GM21423 (cell line): Measurements from ENCODE around the gene DNAH17.
"Not testable (repeated sequence)": the region's sequence is repeated elsewhere in the genome, so short reads cannot be mapped to it uniquely, and the experiment has no call there.

ENCODE experiments used
- ATAC-seq: cut with Tn5 transposase; IDR thresholded peaks from one replicate; pipeline ENCODE4 v1.9.1; 2021; ENCODE audit warnings: mild to moderate bottlenecking, moderate library complexity; ENCODE audit not compliant: unreplicated experiment

DNAH17 gene

DNA sequence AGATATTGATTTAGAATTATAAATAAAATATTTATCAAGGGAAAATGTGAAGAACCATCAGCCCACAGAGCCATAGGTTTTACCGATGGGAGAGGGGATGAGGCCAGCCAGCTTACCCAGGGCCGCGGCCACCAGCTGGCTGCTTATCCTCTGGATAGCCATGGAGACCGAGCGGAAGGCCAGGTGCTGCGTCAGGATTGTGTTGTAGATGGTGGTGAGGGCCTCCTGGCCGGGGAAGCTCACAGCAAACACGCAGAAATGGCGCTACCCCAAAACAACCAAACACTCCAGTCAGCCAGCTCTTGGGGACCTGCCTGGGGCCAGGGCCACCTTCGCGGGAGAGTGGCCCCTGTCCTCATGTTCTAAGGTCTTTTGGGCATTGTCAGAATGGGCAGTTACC is 97.8 kb downstream of the DNAH17 start:
- no peak for ATAC-seq

DNA sequence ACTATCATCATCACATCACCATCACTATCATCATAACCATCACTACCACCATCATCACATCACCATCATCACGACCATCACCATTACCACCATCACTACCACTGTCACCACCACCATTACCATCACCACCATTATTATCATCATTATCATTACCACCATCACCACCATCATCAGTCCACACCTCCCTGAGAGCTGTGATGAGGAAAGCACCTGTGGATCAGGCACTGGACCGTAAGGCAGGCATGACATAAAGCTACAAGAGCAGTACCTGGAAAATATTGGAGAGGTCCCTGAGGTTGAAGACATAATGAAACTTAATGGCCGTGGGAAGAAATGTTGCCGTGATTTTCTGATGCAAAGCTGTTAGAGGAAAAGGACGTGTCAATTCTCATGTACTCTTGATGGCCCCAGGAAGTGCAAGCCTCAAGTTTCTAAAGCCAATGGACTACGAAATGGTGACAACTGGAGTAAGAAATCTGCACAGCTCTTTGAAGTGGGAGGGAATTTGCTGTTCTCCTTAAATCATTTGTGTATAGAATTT is 98.4 kb downstream of the DNAH17 start:
- no peak for ATAC-seq

DNA sequence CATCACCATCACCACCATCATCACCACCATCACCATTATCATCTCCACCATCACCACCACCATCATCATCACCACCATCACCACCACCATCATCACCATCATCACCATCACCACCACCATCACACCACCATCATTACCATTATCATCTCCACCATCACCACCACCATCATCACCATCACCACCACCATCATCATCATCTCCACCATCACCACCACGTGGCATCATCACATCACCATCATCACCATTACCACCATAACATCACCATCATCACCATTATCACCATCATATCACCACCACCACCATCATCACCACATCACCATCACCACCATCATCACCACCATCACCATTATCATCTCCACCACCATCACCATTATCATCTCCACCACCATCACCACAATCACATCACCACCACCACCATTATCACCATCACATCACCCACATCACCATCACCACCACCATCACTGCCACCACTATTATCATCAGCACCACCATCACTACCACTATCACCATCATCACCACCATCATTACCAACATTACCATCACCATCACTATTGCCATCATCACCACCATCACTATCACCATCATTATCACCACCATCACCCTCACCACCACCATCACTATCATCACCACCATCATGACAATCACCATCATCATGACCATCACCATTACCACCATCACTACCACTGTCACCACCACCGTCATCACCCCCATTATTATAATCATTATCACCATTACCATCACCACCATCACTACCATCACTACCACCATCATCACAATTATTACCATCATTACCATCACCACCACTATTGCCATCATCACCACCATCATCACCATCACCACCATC is 99.1 kb downstream of the DNAH17 start:
- ATAC-seq, result no peak

DNA sequence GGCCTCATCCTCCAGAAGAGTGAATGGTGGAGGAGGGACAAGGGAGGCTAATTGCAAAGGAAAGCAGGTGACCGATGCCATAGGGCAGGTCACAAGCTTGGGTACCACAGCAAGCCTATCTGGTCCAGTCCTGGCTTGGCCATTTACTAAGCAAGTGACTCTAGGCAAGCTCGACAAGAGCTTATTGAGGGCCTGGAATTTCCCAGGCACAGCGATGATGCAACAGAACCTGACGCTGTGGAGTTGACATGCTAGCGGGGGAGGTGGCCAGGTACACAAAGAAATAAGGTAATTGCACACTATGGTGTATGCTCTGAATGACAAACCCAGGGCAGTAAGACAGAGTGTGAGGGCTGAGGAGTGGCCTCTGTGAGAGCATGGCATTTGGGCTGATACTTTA is 100.2 kb downstream of the DNAH17 start:
- ATAC-seq, result no peak

DNA sequence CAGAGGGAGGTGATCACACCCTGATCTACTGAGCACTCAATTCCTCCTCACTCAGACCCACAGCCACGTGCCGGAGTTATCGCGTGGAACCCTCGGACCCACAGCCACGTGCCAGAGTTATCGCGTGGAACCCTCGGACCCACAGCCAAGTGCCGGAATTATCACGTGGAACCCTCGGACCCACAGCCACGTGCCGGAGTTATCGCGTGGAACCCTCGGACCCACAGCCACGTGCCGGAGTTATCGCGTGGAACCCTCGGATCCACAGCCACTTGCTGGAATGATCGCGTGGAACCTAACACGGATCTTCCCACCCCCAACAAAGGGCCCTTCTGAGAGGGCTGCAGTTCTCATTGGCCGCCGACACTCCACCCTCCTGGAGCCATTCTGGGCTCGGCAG is 101.0 kb downstream of the DNAH17 start:
- no peak for ATAC-seq

DNA sequence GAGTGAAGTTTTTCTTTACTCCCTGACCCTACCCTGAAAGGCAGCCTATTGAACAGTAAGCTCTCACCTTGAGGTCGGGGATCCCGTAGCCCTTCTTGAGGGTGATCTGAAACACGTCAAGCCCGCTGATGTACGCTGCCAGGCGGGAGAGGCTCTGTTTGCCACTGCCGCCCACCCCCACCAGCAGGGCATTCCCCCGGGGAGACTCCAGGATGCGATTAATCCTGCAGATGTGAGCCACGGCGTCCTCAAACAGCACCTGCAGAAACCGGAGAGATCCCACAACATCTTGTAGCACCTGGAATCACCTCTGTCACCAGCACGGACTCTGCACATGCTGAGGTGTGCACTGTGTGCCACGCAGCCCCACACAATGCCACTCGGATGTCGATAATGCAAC is 102.0 kb downstream of the DNAH17 start:
- no peak for ATAC-seq

DNA sequence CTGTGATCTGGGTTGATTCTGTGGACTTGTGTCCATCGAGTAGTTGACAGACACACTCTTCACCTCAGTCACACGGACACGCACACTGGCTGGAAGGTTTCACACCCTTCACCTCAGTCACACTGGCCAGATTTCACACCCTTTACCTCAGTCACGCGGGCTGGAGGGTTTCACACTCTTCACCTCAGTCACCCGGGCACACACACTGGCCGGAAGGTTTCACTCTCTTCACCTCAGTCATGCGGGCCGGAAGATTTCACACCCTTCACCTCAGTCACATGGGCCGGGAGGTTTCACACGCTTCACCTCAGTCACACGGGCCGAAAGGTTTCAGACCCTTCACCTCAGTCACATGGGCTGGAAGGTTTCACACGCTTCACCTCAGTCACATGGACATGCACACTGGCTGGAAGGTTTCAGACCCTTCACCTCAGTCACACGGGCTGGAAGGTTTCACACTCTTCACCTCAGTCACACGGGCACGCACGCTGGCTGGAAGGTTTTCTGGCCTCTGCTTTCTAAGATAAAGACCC is 102.5 kb downstream of the DNAH17 start:
- peak; percentile 77 for ATAC-seq

DNA sequence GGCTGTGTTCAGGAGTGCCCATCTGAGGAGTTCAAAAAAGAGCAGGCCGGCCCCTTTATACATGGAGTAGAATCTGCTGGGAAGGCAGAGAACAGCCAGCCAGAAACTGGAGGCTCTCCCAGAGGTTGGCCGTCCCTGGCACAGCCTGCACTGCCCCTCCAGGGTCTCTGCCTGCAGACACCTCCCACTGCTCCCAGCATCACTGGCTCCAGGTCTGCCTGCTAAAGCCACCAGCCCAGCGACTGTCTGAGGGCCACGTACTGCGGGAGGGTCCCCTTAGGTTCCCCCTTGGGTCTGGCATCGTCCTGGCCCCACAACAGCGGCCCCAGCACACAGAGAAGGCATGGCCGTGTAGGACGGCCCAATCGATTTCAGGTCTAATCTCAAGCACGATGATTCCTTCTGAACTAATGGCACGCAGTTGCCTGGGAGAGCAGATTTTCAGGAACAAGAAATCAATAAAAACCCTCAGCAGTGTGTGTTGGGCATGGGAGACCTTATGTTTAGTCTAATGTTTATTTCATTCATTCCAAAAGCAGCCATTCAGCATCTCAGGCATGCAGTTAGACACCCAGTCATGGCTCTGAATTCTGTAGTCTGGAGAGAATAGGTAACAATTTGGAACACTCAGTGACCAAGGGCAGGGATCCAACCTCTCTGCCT is 103.1 kb downstream of the DNAH17 start:
- ATAC-seq, result no peak

DNA sequence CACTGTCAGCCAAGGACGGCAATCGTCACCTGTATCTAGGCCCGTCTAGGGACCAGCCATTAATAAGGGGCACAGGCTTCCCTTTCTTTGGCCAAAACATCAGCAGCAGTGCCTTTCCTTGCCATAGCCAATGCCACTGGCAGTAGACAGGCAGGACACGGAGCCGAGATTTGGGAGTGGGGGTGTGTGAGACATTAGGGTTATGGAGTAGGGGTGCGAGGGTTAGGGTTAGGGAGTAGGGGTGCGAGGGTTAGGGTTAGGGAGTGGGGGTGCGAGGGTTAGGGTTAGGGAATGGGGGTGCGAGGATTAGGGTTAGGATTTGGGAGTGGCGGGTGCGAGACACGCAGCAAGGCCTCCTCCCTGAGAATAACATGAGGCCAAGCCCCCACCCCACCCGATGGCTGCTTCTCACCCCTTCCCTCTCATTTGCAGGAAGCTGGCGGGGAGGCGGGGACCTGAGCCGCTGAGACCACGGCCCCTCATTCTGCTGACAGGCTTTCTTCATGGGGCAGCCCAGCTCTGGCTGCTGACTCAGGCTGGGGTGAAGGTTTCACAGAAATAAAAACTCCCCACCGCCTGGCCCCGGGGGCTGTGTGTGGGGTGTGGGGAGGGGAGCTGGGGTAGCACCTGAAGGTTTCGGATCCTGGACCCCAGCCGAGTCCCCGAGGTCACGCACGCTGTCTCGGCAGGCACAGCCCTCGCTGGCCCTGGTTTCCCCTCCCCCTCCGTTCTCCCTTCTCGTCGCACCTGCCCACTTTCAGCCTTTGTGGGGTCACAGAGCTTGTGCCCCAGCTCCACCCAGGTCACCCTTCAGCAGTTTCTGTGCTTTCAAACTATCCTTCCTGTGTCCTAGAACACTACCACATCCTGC is 104.9 kb downstream of the DNAH17 start:
- peak; percentile 32 for ATAC-seq

DNA sequence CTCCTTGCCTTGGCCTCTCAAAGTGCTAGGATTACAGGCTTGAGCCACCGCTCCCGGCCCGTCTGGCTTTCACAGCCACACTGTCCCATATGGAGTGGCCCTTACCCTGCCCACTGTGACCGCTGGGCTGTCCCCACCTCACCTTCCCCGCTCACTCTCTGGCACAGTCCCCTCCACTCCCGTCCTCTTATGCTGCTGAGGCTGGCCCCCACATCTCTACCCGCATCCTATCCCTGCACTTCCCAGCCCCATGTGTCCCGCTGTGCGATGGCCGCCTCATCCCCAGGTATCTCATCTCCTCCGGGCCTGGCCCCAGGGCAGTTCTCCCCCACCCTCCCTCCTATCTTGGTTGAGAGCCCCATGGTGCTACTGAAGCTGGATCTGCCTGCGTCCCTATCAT is 105.6 kb downstream of the DNAH17 start:
- no peak for ATAC-seq

DNA sequence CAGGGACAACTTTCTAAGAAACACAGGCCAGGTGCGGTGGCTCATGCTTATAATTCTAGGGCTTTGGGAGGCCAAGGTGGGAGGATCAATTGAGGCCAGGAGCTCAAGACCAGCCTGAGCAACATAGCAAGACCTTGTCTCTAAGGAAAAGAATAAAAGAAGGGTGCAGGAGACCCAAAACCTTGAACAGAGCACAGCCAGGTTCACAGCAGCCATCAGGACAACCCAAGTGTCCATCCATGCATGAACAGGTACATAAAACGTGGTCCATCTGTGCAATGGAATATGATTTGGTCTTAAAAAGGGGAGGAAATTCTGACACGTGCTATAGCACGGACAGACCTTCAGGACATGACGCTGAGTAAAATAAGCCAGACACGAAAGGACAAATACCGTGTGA is 107.8 kb downstream of the DNAH17 start:
- no peak for ATAC-seq

DNA sequence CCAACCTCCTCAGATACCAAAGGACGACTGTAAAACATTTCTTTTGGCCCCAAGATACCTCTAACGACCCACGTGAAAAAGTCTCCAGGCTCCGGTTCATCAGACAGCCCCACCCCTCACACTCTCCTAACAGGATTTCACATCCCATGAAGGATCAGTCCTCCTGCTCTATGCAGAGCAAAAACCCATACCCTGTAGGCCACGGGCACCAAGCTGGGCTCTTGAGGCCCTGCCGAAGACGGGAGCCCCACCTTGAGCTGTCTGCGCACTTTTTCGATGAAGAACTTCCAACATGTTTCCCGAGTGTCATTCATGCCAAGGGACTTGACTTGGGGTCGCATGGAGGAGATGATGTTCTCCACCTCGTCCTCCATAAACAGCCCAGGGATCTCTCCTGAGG is 108.8 kb downstream of the DNAH17 start:
- ATAC-seq, result no peak

DNA sequence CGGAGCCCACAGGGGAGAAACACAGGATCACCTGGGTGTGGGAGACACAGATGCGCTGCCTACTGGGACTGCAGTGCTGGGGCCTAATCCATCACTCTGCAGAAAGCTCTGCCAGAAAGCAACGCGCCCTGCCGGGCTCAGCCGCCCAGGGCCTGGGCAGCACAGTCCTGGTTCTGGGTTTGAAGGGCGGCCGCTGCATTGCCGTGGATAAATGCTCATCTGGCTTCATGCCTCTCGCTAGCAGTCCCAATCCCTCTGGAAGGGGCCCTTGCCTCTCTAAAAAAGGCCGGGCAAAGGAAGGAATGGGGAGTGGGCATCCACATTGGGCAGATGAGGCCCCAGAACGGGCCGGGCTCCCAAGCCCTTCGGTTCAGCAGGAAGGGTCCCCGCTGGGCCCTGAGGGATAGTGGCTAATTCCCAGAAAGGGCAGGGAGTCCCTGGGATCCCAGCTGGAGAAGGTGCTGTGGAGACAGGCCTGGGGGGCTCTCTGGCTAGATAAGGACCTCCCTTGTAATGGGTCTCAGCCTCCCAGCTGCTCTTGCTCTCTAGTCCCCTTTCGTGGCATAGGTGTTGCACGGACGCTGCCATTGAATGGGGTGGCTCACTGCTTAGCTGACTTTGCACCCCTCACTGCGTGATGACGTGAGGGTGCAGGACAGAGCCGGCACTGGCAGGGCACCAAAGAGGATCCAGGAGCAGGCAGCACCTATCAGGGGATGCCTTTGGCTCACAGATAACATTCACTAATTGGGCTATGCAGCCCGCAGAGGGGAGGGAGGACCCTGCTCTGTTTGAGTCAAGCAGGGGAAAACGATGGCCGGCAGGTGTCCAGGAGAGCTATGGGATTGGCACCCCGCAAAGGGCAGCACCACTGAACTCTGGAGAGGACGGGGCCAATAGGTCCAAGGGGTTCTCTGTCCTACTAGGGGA is 110.1 kb downstream of the DNAH17 start:
- ATAC-seq, result no peak

DNA sequence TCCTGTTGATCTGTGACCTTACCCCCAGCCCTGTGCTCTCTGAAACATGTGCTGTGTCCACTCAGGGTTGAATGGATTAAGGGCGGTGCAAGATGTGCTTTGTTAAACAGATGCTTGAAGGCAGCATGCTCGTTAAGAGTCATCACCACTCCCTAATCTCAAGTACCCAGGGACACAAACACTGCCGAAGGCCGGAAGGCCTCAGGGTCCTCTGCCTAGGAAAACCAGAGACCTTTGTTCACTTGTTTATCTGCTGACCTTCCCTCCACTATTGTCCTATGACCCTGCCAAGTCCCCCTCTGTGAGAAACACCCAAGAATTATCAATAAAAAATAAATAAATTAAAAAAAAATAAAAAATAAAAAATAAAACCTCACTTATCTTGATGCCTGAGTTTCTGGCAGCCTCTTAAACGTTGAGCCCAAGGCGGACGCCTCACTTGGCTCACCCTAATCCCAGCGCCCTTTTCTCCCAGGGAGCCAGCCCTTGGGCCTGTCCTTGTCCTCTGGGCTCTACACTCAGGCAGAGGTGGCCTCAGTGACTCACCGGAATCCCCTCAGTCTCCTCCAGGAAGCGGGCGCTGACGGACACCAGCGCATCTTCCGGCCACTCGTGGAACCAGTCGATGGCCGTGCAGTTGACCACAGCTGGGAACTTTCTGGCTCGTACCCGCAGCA is 110.9 kb downstream of the DNAH17 start:
- not testable (repeated sequence) for ATAC-seq

DNA sequence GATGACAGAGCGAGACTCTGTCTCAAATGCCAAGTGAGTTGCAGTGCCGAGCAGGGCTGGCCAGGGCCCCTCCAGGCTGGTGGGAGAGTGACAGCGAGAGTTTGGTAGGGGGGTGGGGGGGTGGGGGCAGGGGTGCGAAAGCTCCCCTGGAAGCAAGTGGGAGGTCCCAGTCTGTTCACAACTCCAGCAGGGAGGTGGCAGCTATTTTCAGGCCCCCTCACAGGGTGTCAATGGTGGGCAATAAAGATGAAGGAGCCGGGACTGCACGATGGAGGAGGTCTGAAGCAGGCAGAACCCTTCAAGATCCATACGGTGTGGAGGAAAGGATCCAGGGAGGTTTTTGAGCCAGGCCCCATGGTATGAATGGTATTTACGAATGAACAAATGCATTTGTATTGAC is 115.0 kb downstream of the DNAH17 start:
- ATAC-seq, result no peak

DNA sequence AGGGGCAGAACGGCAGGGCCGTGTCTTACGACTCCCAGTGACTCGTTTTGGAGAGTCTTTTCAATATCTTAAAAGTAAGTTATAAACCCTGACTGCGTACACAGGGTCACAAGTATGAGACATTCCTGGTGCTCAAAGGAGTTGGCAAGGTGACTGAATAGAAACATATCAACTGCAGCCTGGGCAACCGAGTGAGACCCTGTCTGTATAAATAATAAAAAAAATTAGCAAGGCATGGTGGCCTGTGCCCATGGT is 115.5 kb downstream of the DNAH17 start:
- no peak for ATAC-seq

DNA sequence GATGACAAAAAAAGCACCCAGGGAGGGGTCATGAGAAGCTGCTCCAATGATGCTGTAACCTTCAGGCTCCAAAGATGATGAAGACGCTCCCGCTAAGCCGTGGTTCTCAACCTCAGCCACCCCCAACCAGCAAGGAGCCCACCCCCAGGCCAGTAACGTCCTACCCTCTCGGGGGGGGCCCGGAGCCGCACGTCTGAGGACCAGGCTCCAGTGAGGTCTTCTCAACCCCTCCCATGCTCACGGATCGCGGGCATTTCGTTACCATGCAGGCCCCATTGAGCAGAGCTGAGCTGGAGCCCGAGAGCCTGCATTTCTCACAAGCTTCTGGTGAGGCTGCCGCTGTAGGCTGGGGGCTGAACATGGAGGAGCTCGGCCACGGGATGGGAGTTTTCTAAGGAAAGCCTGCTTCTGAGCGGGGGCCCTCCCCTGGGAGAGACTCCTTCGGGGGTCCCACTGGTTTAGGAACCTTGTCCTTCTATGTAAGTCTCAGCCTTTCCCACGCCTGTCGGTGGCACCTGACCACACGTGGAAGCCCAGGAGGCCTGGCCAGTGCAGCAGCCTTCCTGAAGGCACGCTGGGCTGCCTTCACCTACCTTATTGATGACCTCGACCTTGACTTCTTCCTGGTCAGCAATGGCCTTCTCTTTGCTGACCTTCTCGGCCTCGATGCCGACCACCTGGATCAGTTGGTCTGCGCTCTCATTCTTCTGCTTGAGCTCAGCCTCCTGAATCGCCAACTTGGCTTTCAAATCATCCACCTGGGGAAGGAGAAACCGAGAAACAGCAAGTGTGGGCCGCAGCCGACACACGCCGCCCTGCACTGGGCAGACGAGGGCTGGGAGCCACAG is 116.0 kb downstream of the DNAH17 start:
- no peak for ATAC-seq

DNA sequence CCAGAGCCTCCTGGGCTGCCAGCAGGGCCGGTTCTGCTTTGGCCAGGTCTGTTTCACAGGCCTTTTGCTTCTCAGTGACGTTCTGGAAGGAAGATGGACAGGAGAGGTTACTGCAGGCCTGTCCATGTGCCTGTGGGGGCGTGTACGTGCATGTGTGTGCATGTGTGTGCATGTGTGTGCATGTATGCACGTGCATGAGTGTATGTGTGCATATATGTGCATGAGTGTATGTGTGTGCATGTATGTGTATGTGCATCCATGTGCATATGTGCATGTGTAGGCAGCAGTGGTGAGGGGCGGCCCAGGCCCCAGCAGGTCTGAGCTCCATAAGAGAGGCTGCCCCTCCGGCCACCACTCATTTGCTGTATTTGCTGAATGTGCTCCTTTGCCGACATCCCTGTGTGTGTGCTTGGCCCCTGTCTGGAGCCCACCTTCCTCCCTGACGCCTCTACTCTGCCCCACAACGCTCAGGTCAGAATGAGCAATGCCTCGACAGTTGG is 117.0 kb downstream of the DNAH17 start:
- ATAC-seq, result no peak

DNA sequence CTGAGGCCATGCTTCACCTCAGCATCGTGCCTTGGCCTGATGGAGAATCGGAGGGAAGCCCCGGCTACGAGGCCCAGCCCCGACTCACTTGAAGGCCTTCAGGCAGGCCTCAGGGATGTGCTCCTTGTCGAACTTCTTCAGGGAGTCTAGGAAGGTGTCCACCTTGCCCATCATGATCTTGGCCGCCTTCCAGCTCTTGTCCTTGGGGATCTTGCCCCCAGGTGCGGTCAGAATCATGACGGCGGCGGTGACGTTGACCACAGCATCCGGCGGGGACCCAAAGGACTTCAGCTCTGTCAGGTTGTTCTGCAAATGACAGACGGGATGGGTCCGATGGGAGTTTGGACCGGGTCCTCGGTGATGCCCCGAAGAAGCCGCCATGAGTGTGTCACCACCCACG is 117.5 kb downstream of the DNAH17 start:
- no peak for ATAC-seq
